B cell (primary cell): ENCODE data around the gene FAM222A. TPM values are rescaled to one million over a fixed set of nuclear protein-coding genes. Genes with fewer than 3 reads are reported as not detected.

ENCODE experiments used
- ATAC-seq: fragments of 200-7000 bp; cut with Tn5 transposase; one replicate; pipeline ENCODE4 v1.10.0; 2021; ENCODE audit warnings: low read depth, mild to moderate bottlenecking, moderate number of reproducible peaks, moderate library complexity
- CTCF ChIA-PET: fragments of 350-600 bp; sonication (Branson Sonifier 250); formaldehyde crosslinking; loops from one replicate; lab custom pipeline; 2021; ENCODE audit warnings: antibody characterized with exemption, inconsistent platforms; lab: Charles Lee
- POLR2A ChIA-PET: fragments of 350-600 bp; sonication (Branson Sonifier 250); formaldehyde crosslinking; loops from one replicate; lab custom pipeline; 2021; ENCODE audit warnings: antibody characterized with exemption; lab: Charles Lee
- DNase-seq: peaks from one replicate; pipeline ENCODE4 v3.0.0; 2013
- H2AFZ ChIP-seq: 2 replicates; pipeline ENCODE4 v1.6.1; 2012; ENCODE audit warnings: mild to moderate bottlenecking, low read depth, low read length; ENCODE audit not compliant: insufficient read depth, poor library complexity, severe bottlenecking
- H3K27ac ChIP-seq, 2 donors: 1 replicate in 1 of 2; 2 replicates in 1 of 2; pipeline ENCODE4 v1.5.1; 2012 to 2013; ENCODE audit warnings: low read length in 2 of 2, mild to moderate bottlenecking in 2 of 2, moderate library complexity in 1 of 2
- H3K27me3 ChIP-seq, 4 experiments: fragments of 200-600 bp in 1 of 4; sonication (generic) in 1 of 4; replicated peaks in 1 of 4; 1 replicate in 2 of 4; 2 replicates in 2 of 4; pipeline versions ENCODE4 v1.6.1 to v1.7.0; 2013 to 2016; ENCODE audit warnings: low read length in 3 of 4, mild to moderate bottlenecking in 2 of 4, mixed read lengths in 1 of 4, moderate library complexity in 1 of 4; ENCODE audit not compliant: insufficient read depth in 4 of 4, control insufficient read depth in 3 of 4; ENCODE audit errors: control extremely low read depth in 1 of 4
- H3K36me3 ChIP-seq, 2 experiments: replicated peaks in 1 of 2; 1 replicate in 1 of 2; 2 replicates in 1 of 2; pipeline versions ENCODE4 v1.6.1 to v1.7.1; 2013; ENCODE audit warnings: low read length in 1 of 2; ENCODE audit not compliant: insufficient read depth in 2 of 2, control insufficient read depth in 1 of 2; ENCODE audit errors: control extremely low read depth in 1 of 2, extremely low read depth in 1 of 2
- H3K4me1 ChIP-seq, 2 donors: fragments of 200-600 bp in 1 of 2; sonication (generic) in 1 of 2; 1 replicate in 1 of 2; 2 replicates in 1 of 2; pipeline versions ENCODE4 v1.5.1 to v1.6.1; 2013 to 2017; ENCODE audit warnings: low read length in 2 of 2; ENCODE audit not compliant: control insufficient read depth in 2 of 2, insufficient read depth in 2 of 2
- H3K4me2 ChIP-seq: replicated peaks from 2 replicates; pipeline ENCODE3; 2012; ENCODE audit warnings: mild to moderate bottlenecking, low read depth, low read length; ENCODE audit not compliant: poor library complexity, severe bottlenecking
- H3K4me3 ChIP-seq, 5 experiments: fragments of 200-600 bp in 1 of 5; sonication (generic) in 1 of 5; 1 replicate in 3 of 5; 2 replicates in 2 of 5; pipeline versions ENCODE4 v1.5.1 to v1.7.0; 2011 to 2016; ENCODE audit warnings: low read length in 4 of 5, mild to moderate bottlenecking in 4 of 5, low read depth in 2 of 5, control low read depth in 1 of 5, moderate library complexity in 1 of 5; ENCODE audit not compliant: insufficient read depth in 1 of 5; ENCODE audit errors: control extremely low read depth in 1 of 5, extremely low read depth in 1 of 5
- H3K79me2 ChIP-seq: fragments of 200-600 bp; sonication (generic); one replicate; pipeline ENCODE4 v1.6.0; 2016; ENCODE audit warnings: low read length; ENCODE audit not compliant: control insufficient read depth, insufficient read depth
- H3K9ac ChIP-seq: fragments of 200-600 bp; sonication (generic); 2 replicates; pipeline ENCODE4 v1.6.1; 2017; ENCODE audit warnings: mild to moderate bottlenecking, low read length, moderate library complexity
- H3K9me3 ChIP-seq, 3 donors: one replicate each; pipeline versions ENCODE4 v1.6.1 to v1.7.1; 2013; ENCODE audit warnings: low read length in 2 of 3; ENCODE audit not compliant: control insufficient read depth in 2 of 3, insufficient read depth in 1 of 3; ENCODE audit errors: control extremely low read depth in 1 of 3
- H4K20me1 ChIP-seq: 2 replicates; pipeline ENCODE4 v1.6.0; 2012; ENCODE audit warnings: mild to moderate bottlenecking, low read length; ENCODE audit not compliant: insufficient read depth, control insufficient read depth, poor library complexity, severe bottlenecking
- H3K27ac Mint-ChIP-seq: one replicate; pipeline ENCODE4 v1.8.0; 2021; ENCODE audit warnings: mixed read lengths
- H3K27me3 Mint-ChIP-seq: one replicate; pipeline ENCODE4 v1.8.0; 2021; ENCODE audit warnings: mixed read lengths
- H3K4me1 Mint-ChIP-seq: one replicate; pipeline ENCODE4 v1.8.0; 2021; ENCODE audit warnings: mixed read lengths
- H3K4me3 Mint-ChIP-seq: one replicate; pipeline ENCODE4 v1.8.0; 2021; ENCODE audit warnings: mixed read lengths
- H3K9me3 Mint-ChIP-seq: one replicate; pipeline ENCODE4 v1.8.0; 2022; ENCODE audit warnings: mixed read lengths; ENCODE audit not compliant: insufficient read depth
- EZH2 ChIP-seq: IDR thresholded peaks from 2 replicates; pipeline ENCODE4 v1.6.1; 2012; ENCODE audit warnings: borderline replicate concordance, low read depth, mild to moderate bottlenecking, moderate library complexity, low read length; ENCODE audit not compliant: insufficient read depth, poor library complexity, severe bottlenecking
- WGBS: methylation state at CpG from one replicate; pipeline ENCODE4 v1.1.5; 2013; ENCODE audit warnings: missing lambda C conversion rate; ENCODE audit not compliant: insufficient coverage; 5-methylcytosine and 5-hydroxymethylcytosine counted together
- intact Hi-C: fragments of 100-400 bp; cut with micrococcal nuclease; formaldehyde crosslinking; loops from one replicate; pipeline ENCODE4 v1.10.0; 2022
- polyA plus RNA-seq: library from polyadenylated mRNA; depleted of rRNA; stranded (reverse); fragments of >200 nt; gene quantifications from 2 replicates; pipeline ENCODE4 v1.2.3, GENCODE V29; 2012
- total RNA-seq, 2 donors: library from RNA; stranded (reverse); fragments of 120-200 nt in 1 of 2; gene quantifications; 1 replicate in 1 of 2; 2 replicates in 1 of 2; pipeline versions ENCODE4 v1.2.3 to v1.2.4, GENCODE V29; 2013 to 2022
- TF ChIP-seq, protein P1 (sequence below): fragments of 200-600 bp; IDR thresholded peaks from one replicate; pipeline ENCODE4 v1.8.0; 2022; ENCODE audit warnings: antibody characterized with exemption, mild to moderate bottlenecking

FAM222A gene
- total and polyA plus RNA-seq, 2 donors (not counting 1 experiment from before 2014, with no cell fraction given) = 0.49 to 4.6 TPM

DNA sequence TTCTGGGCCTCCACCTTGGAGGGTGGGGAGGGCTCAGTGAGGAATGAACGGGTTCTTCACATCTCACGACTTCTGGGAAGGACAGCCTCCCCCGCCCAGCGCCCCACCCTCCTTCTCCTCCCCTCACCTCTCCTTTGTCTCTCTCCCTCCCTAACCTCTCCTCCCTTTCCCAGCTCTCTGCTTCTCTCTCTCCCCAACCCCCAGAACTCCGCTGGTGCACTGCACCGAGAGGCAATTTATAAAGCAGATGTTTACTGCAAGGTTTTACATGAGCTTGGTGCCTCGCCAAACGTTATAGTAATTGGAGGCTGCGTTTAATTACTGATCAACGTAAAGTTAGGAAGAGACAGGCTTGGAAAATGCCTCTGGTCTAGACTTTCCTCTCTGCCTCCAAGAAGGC lies 42.9 kb upstream of the FAM222A start:
- Histone ChIP-seq H3K4me3 (no peak overlapping the region), H3K9me3 (peaks cover 0 to 2% (median 0%) of the 10 kb centered on the region in 3 donors), H2AFZ (no peak overlapping the region), H3K9ac (no peak overlapping the region), H3K4me1 (no peaks in the 10 kb centered on the region), H3K36me3 (no peaks in the 10 kb centered on the region), H3K4me2 (no peak overlapping the region), H3K79me2 (no peaks in the 10 kb centered on the region), H3K27ac (no peak overlapping the region), H3K27me3 (peaks cover 0 to 11% (median 0%) of the 10 kb centered on the region in 4 experiments), H4K20me1 (no peaks in the 10 kb centered on the region)
- no peak for DNase-seq
- H3K27ac Mint-ChIP-seq = no peak overlapping the region
- ATAC-seq = no peak
- no peaks in the 10 kb centered on the region for H3K9me3 Mint-ChIP-seq
- intact Hi-C loops = no loop called here
- no peaks in the 10 kb centered on the region for H3K4me1 Mint-ChIP-seq
- ChIA-PET POLR2A (no interaction called here), CTCF (no interaction called here)
- WGBS = 54% methylated on average over 4 of the region's 10 CpGs
- TF ChIP-seq EZH2 = no peak
- TF ChIP-seq, protein P1, sequence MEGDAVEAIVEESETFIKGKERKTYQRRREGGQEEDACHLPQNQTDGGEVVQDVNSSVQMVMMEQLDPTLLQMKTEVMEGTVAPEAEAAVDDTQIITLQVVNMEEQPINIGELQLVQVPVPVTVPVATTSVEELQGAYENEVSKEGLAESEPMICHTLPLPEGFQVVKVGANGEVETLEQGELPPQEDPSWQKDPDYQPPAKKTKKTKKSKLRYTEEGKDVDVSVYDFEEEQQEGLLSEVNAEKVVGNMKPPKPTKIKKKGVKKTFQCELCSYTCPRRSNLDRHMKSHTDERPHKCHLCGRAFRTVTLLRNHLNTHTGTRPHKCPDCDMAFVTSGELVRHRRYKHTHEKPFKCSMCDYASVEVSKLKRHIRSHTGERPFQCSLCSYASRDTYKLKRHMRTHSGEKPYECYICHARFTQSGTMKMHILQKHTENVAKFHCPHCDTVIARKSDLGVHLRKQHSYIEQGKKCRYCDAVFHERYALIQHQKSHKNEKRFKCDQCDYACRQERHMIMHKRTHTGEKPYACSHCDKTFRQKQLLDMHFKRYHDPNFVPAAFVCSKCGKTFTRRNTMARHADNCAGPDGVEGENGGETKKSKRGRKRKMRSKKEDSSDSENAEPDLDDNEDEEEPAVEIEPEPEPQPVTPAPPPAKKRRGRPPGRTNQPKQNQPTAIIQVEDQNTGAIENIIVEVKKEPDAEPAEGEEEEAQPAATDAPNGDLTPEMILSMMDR = no peak
- peaks cover 24% of the 10 kb centered on the region for H3K27me3 Mint-ChIP-seq
- no peak overlapping the region for H3K4me3 Mint-ChIP-seq

DNA sequence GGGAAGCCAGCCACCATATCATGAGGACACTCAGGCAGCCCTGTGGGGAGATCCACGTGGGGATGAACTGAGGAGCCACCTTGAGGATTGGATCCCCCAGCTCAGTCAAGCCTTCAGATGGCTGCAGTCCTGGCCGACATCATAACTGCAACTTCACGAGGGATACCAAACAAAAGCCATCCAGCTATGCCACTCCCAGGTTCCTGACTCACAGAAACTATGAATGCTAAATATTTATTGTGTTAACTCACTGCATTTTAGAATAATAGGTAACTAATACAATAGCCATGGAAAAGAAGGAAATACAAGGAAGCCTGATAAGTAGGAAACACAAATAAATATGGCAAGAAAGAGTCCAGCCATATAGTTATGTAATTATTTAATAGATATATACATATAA lies 42.1 kb upstream of the FAM222A start:
- H3K4me1 Mint-ChIP-seq = no peaks in the 10 kb centered on the region
- TF ChIP-seq, protein P1 = no peak
- TF ChIP-seq EZH2 = no peak
- no peak overlapping the region for H3K9ac ChIP-seq
- H3K4me1 ChIP-seq = no peaks in the 10 kb centered on the region
- peaks cover 0 to 11% (median 0%) of the 10 kb centered on the region in 4 experiments for H3K27me3 ChIP-seq
- ATAC-seq (no peak), DNase-seq (no peak)
- no peak overlapping the region for H3K4me3 ChIP-seq
- H2AFZ ChIP-seq = no peak overlapping the region
- H3K36me3 ChIP-seq = no peaks in the 10 kb centered on the region
- H3K4me2 ChIP-seq = no peak overlapping the region
- no peak overlapping the region for H3K27ac Mint-ChIP-seq
- intact Hi-C loops = no loop called here
- ChIA-PET POLR2A (no interaction called here), CTCF (no interaction called here)
- H3K4me3 Mint-ChIP-seq = no peak overlapping the region
- no peaks in the 10 kb centered on the region for H3K9me3 Mint-ChIP-seq
- H3K9me3 ChIP-seq = peaks cover 0 to 2% (median 0%) of the 10 kb centered on the region in 3 donors
- WGBS = 50% methylated on average over 1 of the region's 3 CpGs
- peaks cover 24% of the 10 kb centered on the region for H3K27me3 Mint-ChIP-seq
- H4K20me1 ChIP-seq = no peaks in the 10 kb centered on the region
- H3K27ac ChIP-seq = no peak overlapping the region
- H3K79me2 ChIP-seq = no peaks in the 10 kb centered on the region
